PFSK-1 (cell line): ENCODE measurements around the gene CCDC82.

Source experiments
- FOXP2 ChIP-seq: optimal IDR thresholded peaks from 2 replicates; pipeline ENCODE3; 2011; ENCODE audit warnings: borderline replicate concordance, control low read depth, inconsistent platforms; ENCODE audit not compliant: insufficient read depth; ENCODE audit errors: extremely low read length, extremely low read depth
- POLR2AphosphoS5 ChIP-seq: IDR thresholded peaks from 2 replicates; pipeline ENCODE4 v1.6.1; 2012; ENCODE audit warnings: low read depth, mild to moderate bottlenecking, control low read depth, low read length, moderate library complexity
- REST ChIP-seq, 2 experiments: IDR thresholded peaks; 2 replicates each; pipeline versions ENCODE4 v1.6.1 to v1.8.0; 2011 to 2012; ENCODE audit warnings: low read depth in 2 of 2, low read length in 2 of 2, control low read depth in 1 of 2, inconsistent platforms in 1 of 2, mild to moderate bottlenecking in 1 of 2, moderate library complexity in 1 of 2; ENCODE audit not compliant: insufficient read depth in 1 of 2
- SIN3A ChIP-seq: IDR thresholded peaks from 2 replicates; pipeline ENCODE4 v1.6.1; 2012; ENCODE audit warnings: mild to moderate bottlenecking, low read length, moderate library complexity, borderline replicate concordance; ENCODE audit not compliant: insufficient read depth
- TAF1 ChIP-seq: IDR thresholded peaks from 2 replicates; pipeline ENCODE4 v1.6.1; 2012; ENCODE audit warnings: low read length, control low read depth, borderline replicate concordance; ENCODE audit not compliant: insufficient read depth

The CCDC82 gene

GRCh38 chr11:96337541-96338431 is 51.9 kb downstream of the CCDC82 start:
- TF ChIP-seq TAF1, result no peak
- TF ChIP-seq FOXP2, result no peak
- no peak for TF ChIP-seq REST (IDR thresholded peaks at IDR 0.05; ENCODE audit: insufficient read depth in 1 of 2, low read depth in 2 of 2, low read length in 2 of 2)
- no peak for TF ChIP-seq POLR2AphosphoS5
- TF ChIP-seq SIN3A, result no peak

GRCh38 chr11:96335388-96335787 is 54.3 kb downstream of the CCDC82 start:
- TF ChIP-seq TAF1 (no peak), FOXP2 (no peak), REST (IDR thresholded peaks at IDR 0.05; ENCODE audit: insufficient read depth in 1 of 2, low read depth in 2 of 2, low read length in 2 of 2) (no peak), SIN3A (no peak), POLR2AphosphoS5 (no peak)

DNA sequence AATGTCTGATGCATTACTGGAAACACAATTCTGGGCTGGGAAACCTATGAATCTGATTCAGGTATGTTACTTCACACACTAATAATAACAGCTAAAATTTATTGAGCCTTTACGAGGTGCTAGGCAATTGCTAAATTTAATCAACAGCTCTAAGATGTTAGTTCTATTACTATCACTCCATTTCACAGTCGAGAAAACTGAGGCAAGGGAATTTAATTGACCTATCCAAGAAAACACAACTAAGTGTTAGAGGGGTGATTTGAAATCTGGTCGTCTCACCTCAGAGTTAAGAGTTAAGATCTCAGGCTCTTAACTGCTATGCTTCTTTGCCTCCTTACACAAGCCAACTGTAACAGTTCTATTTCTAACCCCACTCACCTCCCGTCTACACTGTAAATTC is 55.5 kb downstream of the CCDC82 start:
- TF ChIP-seq SIN3A, result no peak
- no peak for TF ChIP-seq FOXP2
- TF ChIP-seq TAF1, result no peak
- TF ChIP-seq POLR2AphosphoS5, result no peak
- no peak for TF ChIP-seq REST (IDR thresholded peaks at IDR 0.05; ENCODE audit: insufficient read depth in 1 of 2, low read depth in 2 of 2, low read length in 2 of 2)

DNA sequence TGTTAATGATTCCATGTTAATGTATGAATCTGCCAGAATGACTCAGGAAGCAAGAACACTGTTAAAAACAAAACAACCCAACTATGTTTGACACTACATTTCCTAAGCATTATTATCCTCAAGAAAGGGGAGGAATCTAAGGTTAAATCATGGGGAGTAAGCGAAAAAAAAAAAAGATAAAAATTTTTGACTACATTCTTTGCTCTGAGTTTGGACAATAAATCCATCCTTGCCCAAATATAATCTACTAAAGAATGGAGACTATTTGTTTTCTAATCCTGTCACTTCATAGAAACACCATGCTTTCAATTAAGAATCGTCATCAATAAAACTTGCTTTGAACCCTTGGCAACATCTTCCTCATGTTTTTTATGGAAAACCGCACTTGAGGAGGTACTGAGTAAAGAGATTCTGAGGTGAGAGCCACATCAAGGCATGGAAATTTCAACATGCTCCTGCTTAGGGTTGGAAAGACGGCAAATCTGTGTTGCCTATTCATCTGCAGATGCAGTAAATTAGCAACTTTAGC is 56.5 kb downstream of the CCDC82 start:
- TF ChIP-seq FOXP2, result no peak
- TF ChIP-seq SIN3A, result no peak
- TF ChIP-seq TAF1, result no peak
- TF ChIP-seq REST (IDR thresholded peaks at IDR 0.05; ENCODE audit: insufficient read depth in 1 of 2, low read depth in 2 of 2, low read length in 2 of 2), result no peak
- TF ChIP-seq POLR2AphosphoS5, result no peak
